ENCODE data around the gene SMIM17.
"Not testable (repeated sequence)": the region's sequence is repeated elsewhere in the genome, so short reads cannot be mapped to it uniquely, and the experiment has no call there.

SMIM17 gene

DNA sequence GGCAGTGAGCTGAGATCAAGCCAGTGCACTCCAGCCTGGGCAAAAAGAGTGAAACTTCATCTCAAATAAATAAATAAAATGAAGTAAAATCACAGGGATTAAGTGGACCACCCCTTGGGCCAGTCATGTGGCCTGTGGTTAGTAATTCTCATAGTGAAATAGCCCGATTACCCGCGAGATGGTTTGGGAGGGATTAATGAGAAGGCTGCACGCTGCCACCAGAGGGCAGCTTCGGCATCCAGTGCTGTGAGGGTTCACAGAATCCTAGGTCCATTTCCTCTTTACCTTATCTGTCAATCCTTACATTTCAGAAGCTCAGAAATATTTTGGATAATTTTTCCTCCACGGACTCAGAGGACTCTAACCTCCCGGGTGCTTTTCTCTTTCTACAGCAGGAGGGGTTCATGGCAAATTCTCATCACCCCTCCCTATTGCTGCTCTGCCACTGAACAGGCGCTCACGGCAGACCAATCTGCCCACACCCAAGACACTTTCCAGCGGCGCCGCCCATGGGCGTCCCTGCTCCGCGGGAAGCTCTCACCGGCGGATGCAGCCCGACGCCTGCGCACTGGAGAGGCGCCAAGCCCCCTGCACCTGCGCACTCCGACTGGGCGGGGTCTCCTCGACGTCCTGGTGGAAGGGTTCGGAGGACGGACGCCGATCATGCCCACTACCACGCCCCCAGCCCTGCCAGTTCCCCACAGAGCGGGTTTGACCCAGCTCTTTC lies 17.6 kb downstream of the SMIM17 start:
- DNase-seq = no peak

DNA sequence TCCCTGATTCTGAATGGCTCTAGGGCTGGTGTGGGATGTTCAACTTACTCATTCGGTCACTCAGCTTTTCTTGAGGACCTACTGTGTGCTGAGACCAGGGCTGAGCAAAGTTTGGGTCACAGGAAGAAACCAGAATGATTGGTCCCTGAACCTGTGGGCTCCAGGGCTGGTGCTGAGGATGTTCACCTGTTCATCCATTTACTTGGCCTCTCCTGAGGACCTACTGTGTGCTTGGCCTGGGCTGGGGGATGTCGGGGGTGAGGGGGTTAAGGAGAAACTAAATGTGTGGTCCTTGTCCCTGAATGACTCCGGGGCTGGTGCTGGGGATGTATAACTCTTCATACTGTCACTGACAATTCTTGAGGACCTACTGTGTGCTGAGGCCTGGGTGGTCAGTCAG lies 18.3 kb downstream of the SMIM17 start:
- DNase-seq = no peak

DNA sequence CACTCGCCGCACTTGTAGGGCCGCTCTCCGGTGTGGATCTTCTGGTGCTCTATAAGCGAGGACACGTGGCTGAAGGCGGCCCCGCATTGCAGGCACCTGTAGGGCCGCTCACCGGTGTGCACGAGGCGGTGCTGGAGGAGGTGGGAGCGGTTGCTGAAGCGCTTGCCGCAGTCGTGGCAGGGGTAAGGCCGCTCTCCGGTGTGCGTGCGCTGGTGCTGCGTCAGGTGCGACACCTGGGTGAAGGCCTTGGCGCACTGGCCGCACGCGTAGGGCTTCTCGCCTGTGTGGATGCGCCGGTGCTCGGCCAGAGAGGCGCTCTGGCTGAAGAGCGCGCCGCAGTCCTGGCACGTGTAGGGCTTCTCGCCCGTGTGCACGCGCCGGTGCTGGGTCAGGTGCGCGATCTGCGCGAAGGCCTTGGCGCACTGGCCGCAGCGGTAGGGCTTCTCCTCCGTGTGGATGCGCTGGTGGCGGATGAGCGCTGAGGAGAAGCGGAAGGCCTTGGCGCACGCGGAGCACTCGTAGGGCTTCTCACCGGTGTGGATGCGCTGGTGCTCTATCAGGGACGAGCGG lies 21.1 kb downstream of the SMIM17 start:
- DNase-seq = no peak

DNA sequence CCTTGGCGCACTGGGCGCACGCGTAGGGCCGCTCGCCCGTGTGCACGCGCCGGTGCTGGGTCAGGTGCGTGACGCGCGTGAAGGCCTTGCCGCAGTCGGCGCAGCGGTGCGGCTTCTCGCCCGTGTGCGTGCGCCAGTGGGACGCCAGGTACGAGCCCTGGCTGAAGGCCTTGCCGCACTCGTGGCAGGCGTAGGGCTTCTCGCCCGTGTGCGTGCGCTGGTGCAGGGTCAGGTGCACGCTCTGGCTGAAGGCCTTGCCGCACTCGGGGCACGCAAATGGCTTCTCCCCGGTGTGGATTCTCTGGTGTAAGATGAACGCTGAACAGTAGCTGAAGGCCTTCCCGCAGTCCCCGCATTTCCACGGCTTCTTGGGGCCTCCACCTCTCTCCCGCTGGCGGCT lies 21.6 kb downstream of the SMIM17 start:
- DNase-seq = no peak

DNA sequence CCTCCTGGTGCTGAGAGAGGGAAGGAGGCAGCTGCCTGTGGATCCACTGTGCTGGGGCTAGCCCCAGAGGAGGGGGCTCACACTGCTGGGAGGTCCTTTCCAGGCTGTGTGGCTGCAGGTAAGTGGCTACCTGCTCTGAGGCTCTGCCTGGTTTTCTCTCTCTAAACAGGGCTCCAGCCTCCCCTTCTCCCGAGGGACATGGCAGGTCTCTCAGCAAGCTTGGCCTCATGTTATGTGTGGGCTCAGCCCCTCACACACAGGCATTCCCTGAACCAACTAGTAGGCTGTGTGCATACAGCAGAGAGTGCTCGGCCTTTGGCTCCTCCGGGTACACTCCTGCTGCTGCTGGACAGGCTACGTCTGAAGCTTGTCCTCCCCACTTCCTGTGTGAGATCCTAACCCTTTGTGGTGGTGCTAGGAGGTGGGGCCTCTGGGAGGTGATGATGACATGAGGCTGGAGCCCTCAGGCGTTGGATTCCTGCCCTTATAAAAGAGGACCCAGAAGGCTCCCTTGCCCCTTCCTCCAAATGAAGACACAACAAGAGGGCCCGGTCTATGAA lies 24.4 kb downstream of the SMIM17 start:
- no peak for DNase-seq

DNA sequence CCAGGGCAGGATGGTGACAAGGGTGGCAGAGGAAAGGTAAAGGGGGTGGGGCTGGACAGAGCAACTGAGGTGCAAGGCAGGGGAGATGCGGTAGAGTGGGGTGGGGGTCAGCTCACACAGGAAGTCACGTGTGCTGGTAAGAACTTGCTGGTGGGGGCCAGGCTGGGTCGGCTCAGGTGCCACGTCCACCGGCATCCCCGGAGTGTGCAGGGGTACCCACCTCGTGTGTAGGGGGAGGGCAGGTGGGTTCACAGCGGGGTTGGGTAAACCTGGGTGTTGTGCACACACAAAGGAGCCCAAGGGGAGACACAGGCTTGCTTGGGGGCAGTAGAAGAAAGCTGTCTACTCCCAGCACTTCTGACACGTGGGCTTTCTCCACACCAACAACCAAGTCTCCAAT lies 25.7 kb downstream of the SMIM17 start:
- DNase-seq = no peak

DNA sequence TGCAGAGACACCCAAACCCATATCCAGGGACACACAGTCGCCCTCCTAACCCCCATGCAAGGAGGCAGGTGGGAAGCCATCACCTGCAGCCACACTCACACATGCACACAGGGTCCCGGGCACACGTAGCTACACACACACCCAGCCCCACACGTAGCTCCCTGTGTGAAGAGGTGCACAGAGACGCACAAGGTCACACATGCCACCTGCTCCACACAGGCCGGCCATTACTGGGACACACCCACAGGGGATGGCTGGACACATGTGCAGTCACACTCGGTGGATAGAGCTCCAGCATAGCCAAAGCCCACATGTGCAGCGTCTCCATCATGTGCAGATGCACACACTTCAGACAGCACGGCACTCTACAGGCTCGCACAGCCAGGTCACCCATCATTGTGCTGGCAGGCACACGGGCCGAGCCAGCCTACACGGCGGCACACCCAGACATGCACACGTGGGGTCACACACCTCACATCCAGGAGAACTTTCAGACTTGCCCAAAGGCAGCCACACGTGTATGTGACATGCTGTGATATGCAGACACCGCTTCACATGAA lies 27.5 kb downstream of the SMIM17 start:
- no peak for DNase-seq

DNA sequence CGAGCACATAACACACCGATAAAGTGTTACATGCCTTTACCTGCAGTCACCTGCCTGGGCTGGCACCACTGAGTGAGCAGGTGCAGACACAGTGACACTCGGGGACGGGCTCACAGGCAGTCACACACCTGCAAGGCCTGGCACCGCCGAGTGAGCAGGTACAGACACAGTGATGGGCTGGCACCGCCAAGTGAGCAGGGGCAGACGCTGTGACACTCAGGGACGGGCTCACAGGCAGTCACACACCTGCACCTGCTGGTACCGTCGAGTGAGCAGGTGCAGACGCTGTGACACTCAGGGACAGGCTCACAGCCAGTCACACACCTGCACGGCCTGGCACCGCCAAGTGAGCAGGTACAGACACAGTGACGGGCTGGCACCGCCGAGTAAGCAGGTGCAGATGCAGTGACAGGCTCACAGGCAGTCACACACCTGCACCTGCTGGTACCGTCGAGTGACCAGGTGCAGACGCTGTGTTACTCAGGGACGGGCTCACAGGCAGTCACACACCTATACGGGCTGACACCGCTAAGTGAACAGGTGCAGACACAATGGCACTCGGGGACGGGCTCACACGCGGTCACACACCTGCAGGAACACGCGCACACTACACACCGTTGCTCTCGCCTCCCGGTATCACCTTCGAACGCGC lies 28.1 kb downstream of the SMIM17 start:
- DNase-seq = no peak

DNA sequence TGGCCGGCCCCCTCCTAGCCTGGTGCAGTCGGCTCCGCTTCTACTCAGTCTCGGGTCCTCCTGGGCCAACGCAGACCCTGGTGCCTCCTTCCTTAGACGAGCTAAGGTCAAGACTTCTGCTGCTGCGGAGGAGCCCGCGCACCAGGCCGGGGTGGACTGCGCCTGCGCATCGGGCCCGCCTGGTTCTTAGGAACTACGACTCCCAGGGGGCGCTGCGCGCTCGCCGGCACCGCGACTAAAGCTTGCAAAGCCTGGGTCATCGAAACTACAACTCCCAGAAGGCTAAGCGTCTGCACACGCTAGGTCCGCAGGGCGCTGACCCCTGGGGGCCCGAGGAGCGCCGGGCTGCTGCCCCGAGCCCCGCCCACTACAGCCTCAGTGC lies 28.6 kb downstream of the SMIM17 start, which contains the start of gene ZNF835:
Gene ZNF835, minus strand, starts transcription at position 145 of the 382 bp plus-strand sequence. CDS start 6,559 bp downstream, outside the sequence.
- DNase-seq = no peak

DNA sequence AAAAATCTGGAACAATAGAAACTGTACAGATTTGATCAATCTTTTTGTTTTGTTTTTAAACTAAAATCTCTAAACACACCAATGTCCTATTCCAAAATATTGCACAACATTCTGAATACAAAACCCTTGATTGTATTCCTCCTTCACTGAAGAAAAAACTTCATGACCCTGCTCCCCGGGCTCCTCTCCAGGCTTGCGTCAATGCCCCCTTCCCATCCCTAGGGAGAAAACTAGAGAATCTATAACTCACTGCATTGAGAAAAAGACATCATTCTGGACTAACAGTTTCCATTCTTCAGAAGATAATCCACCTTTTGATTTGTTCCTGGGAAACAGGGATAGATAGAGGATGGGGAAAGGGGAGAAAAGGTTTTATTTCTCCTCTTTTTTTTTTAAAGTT lies 29.7 kb downstream of the SMIM17 start:
- not testable (repeated sequence) for DNase-seq

DNA sequence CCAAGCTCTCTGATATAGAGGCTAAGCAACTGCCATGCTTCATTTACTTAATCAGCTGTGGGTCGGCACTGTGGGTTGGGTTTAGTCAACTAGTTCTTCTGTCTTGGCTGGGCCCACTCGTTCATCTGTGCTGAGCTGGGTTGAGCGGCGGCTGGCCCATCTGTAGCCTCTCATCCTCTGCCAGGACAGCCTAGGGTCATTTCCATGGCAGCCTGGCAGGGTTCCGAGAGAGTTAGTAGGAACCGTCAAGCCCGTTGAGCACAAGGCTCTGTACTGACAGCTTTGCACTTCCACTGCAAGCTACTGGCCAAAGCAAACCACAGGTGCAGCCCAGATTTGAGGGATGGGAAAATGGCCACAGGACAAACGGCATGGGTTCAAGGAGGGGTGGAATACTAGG lies 35.2 kb downstream of the SMIM17 start:
- DNase-seq = no peak

DNA sequence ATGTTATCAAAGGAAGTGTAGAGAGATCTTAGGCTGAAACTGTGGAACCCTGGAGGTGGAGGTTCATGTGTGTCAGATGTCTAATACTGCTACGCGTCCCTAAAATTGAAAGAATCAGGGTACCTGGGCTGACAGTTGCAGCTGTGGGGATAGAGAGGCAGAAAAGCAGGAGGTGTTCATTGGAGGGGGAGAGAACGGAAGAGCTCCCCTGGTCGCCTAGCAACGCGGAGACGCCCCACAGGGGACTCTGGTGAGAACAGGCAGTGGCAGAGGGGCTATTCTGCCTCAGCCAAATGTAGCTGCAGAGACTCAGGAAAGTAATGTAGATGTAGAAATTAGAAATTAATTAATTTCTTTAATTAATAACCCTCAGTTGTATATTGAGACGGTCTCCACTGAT lies 38.7 kb downstream of the SMIM17 start:
- DNase-seq = no peak

DNA sequence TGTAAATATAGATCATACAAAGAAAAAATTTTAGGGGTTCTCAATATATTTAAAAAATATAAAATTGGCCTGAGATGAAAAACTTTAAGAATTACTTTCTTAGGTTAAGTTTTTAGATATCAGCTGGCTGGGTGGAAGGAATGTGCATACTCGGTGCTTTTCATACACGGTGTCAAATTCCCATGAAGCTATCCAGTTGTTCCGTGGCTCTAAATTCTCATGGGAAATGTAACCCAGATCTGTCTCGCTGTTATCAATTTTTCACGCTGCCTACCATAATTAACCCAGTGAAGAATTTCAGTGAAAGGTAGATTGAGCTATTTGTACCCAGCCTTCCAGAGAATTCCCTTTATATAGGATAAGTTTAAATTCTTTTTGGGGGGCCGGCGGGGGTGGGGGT lies 40.2 kb downstream of the SMIM17 start:
- DNase-seq = no peak

DNA sequence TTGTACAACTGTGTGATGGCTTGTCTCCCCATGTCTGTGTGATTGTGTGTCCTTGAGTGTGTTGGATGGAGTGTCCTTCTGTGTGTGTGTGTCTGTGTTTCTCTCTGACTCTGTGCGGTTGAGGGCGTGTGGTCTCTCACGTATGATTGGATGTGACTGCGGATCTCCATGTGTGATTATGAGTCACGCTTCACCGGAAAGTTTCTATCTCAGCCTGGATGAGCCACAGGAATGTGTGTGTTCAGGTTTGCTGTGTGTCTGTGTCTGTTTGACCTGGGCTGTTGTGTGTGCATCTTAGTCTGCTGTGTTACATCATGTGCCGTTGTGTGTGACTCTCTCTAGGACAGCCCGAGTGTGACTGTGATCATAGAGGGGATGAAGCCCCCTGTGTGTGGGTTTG lies 44.1 kb downstream of the SMIM17 start:
- no peak for DNase-seq

DNA sequence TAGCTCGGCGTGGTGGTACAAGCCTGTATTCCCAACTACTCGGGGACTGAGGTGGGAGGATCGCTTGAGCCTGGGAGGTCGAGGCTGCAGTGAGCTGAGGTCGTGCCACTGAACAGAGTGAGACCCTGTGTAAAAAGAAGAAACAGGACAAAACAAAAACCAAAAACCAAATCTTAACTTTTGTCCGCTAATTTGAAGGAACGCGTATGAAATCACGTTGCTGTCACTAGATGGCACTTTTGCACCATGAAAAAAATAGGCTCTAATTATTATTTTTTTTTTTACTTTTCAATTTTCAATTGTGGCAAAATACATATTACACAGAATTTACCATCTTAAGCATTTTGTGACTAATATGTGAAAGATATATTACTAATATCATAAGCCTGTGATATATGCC lies 46.2 kb downstream of the SMIM17 start:
- DNase-seq = no peak

DNA sequence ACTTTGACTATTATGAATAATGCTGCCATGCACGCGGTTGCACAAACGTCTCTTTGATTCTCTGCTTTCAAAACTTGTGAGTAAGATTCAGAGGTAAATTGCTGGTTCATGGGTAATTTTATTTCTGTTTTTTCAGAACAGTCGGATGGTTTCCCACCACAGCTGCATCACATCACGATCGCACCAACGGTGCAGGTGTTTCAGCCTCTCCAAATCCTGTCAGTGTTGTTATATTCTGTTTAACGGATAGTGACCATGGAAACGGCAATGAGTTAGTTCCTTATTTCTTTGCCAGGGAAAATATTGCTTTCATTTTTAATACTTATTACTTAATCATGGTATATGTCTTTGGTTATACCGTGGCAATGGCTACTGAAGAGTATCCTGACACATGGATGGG lies 47.7 kb downstream of the SMIM17 start:
- DNase-seq = no peak

DNA sequence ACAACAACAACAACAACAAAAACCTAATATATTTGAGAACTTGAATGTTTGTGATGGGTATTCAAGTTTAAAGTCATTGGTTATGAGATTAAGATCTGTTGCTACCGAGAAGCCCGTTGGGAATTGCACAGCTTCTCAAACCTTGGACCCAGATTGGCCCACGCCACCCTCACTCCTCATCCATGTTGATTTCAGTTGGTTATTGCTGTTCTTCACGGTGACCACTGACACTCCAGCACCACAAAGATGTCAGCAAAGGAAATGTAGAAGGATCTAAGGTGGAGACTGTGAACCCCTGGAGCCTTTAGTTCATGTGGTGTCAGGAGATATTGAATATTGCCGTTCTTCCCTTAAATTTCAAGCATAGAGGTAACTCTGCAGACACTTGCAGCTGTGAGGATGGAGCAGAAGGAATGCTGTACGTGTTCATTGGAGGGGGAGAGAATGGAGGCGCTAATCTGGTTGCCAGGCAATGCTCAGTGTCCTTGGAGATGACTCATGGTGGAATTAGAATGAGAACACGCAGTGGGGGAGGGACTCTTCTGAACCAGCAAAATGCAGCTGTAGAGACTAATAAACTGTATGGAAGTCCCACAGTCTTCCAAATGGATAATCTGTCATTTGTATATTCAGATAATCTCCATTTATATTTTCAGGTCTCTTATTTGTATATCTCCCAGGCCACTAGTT lies 49.4 kb downstream of the SMIM17 start:
- no peak for DNase-seq

DNA sequence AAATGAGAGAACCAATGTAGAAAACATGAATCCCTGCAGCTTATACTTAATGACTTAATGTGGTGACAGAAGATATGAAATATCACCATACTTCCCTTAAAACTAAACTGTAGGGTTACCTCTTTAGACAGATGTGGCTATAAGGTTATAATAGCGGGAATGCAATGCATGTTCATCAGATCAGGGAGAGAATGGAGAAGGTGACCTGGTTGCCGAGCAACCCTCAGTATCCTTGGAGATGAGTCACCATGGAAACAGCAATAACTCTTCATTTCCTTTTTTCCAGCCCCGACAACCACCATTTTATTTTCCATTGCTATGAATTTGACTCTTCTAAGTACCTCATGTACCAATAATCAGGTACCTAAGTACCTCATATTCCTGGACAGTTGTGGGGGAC lies 56.6 kb downstream of the SMIM17 start:
- no peak for DNase-seq

DNA sequence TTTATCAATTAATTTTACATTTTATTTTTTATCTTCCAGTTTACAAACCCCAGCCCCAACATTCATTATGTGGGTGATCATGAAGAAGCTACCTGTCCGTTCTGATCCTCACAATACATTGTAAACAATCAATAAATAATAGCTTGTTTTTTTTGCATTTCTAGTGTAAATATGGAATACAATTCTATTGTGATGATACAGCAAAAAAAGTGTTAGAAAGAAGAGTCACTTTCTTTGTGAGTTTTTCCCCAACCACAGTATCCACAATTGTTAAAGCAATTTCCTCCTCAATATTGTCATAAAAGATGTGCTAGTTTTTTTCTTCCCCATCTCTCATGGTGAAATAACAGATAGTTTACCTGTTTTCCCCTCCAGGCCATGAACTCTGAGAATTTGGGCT lies 58.9 kb downstream of the SMIM17 start:
- no peak for DNase-seq

DNA sequence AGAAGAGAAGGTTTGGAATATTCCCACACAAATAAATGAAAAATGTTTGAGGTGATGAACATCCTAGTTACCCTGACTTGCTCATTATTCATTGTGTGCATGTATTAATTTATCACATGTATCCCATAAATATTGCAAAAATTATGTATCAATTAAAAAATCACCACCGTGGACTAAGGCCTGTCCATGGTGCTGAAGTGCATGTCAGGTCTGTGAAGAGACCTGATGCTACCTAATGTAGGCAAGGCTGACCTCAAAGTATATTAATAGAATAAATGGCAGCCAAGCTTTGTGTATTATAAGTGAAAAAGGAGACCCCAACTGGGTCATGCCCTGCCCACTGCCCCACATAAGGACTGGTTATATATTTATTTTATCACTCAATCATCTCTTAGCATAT lies 63.0 kb downstream of the SMIM17 start:
- DNase-seq = no peak
